ENCODE measurements around the gene RPL22. TPM values are rescaled to one million over a fixed set of nuclear protein-coding genes. Genes with fewer than 3 reads are reported as not detected.

RPL22 gene
- total and polyA plus RNA-seq, 2 of the 8 experiments (the other 6 are each of a cell fraction or from before 2014, with no cell fraction given) = 133 to 521 TPM

GRCh38 chr1:6235296-6235677, 35.9 kb upstream of the RPL22 start (continued):
- TF ChIP-seq KDM1A (IDR thresholded peaks at IDR 0.05; ENCODE audit: borderline replicate concordance, low read length) (no peak), KDM4A (IDR thresholded peaks at IDR 0.05; ENCODE audit: low read depth, low read length, severe bottlenecking) (no peak)
